Transverse colon (tissue), 4 donors: ENCODE data around the gene SIKE1. TPM values are rescaled to one million over a fixed set of nuclear protein-coding genes. Genes with fewer than 3 reads are reported as not detected.

Experiments used
- DNase-seq: peaks from one replicate; pipeline ENCODE4 v3.0.0-alpha.2; 2019
- H3K27ac ChIP-seq, 4 donors: fragments of 200-600 bp; sonication (generic); 2 replicates each; pipeline ENCODE4 v1.5.1; 2016 to 2018; ENCODE audit warnings: inconsistent platforms in 4 of 4
- H3K27me3 ChIP-seq: fragments of 200-600 bp; sonication (generic); 2 replicates; pipeline ENCODE4 v1.5.1; 2017; ENCODE audit warnings: inconsistent platforms
- H3K36me3 ChIP-seq, 4 donors: fragments of 200-600 bp; sonication (generic); 2 replicates each; pipeline ENCODE4 v1.5.1; 2017 to 2019; ENCODE audit warnings: inconsistent platforms in 4 of 4
- H3K4me1 ChIP-seq, 4 donors: fragments of 200-600 bp; sonication (generic); 2 replicates each; pipeline ENCODE4 v1.5.1; 2017 to 2020; ENCODE audit warnings: inconsistent platforms in 4 of 4
- H3K4me3 ChIP-seq, 4 donors: fragments of 200-600 bp; sonication (generic); 1 replicate in 1 of 4; 2 replicates in 3 of 4; pipeline versions ENCODE4 v1.5.1 to v1.6.1; 2017 to 2019; ENCODE audit warnings: inconsistent platforms in 4 of 4
- H3K9me3 ChIP-seq, 2 donors: fragments of 200-600 bp; sonication (generic); 2 replicates each; pipeline ENCODE4 v1.5.1; 2017 to 2019; ENCODE audit warnings: inconsistent platforms in 2 of 2
- EP300 ChIP-seq: sonication (generic); formaldehyde crosslinking; IDR thresholded peaks from one replicate; pipeline ENCODE4 v1.6.1; 2017; ENCODE audit warnings: antibody characterized with exemption, low read depth
- POLR2A ChIP-seq: fragments of 450-650 bp; IDR thresholded peaks from one replicate; pipeline ENCODE4 v1.6.1; 2016; ENCODE audit warnings: antibody characterized with exemption, mild to moderate bottlenecking, moderate library complexity
- POLR2AphosphoS5 ChIP-seq, 3 donors: sonication (generic); formaldehyde crosslinking; IDR thresholded peaks; one replicate each; pipeline ENCODE4 v1.6.1; 2016; ENCODE audit warnings: antibody characterized with exemption in 3 of 3
- WGBS, 2 donors: methylation state at CpG; one replicate each; pipeline ENCODE4 v1.1.5; 2018; ENCODE audit warnings: low coverage in 1 of 2; 5-methylcytosine and 5-hydroxymethylcytosine counted together
- in situ Hi-C, 4 donors: fragments of 200-750 bp; cut with MboI; loops; one replicate each; pipeline versions ENCODE4 v1.15.0 to v1.15.1; 2017; ENCODE audit warnings: low sequenced_read_pairs in 3 of 4, low pct_ligation_motif_present in 1 of 4, low pct_unique_long_range_greater_than_20kb in 1 of 4
- intact Hi-C: fragments of 100-400 bp; cut with DNase I; formaldehyde crosslinking; loops from one replicate; pipeline ENCODE4 v1.15.1; 2023; ENCODE audit warnings: low total_unique reads
- total RNA-seq, 4 donors: library from RNA; depleted of rRNA; stranded (reverse); fragments of >200 nt; gene quantifications; one replicate each; pipeline ENCODE4 v1.1.0, GENCODE V29; 2016
- TF ChIP-seq, protein P1 (sequence below), 5 experiments: fragments of 200-600 bp in 3 of 5; fragments of 450-650 bp in 2 of 5; sonication (generic) in 3 of 5; IDR thresholded peaks; 1 replicate in 2 of 5; 2 replicates in 3 of 5; pipeline ENCODE4 v1.5.1; 2016 to 2017; ENCODE audit warnings: antibody characterized with exemption in 5 of 5, inconsistent platforms in 3 of 5, mild to moderate bottlenecking in 2 of 5, moderate library complexity in 1 of 5

The SIKE1 gene
- total RNA-seq, 4 donors from 2014 or later: 20.9 to 44.5 (median 35.3) TPM

GRCh38 chr1:114770989-114771388 lies 9.5 kb downstream of the SIKE1 start:
- intact Hi-C loops: no loop called here
- WGBS, 2 donors: 94% methylated on average over 1 of the region's 1 CpG; no CpG with 5 or more reads in 1 of the 2 donors
- no peaks in the 10 kb centered on the region for H3K4me1 ChIP-seq
- no peak for DNase-seq
- no peak overlapping the region for H3K4me3 ChIP-seq
- peaks cover 0 to 17% (median 8%) of the 10 kb centered on the region in 4 donors for H3K36me3 ChIP-seq
- no peak for TF ChIP-seq POLR2A
- TF ChIP-seq, protein P1, sequence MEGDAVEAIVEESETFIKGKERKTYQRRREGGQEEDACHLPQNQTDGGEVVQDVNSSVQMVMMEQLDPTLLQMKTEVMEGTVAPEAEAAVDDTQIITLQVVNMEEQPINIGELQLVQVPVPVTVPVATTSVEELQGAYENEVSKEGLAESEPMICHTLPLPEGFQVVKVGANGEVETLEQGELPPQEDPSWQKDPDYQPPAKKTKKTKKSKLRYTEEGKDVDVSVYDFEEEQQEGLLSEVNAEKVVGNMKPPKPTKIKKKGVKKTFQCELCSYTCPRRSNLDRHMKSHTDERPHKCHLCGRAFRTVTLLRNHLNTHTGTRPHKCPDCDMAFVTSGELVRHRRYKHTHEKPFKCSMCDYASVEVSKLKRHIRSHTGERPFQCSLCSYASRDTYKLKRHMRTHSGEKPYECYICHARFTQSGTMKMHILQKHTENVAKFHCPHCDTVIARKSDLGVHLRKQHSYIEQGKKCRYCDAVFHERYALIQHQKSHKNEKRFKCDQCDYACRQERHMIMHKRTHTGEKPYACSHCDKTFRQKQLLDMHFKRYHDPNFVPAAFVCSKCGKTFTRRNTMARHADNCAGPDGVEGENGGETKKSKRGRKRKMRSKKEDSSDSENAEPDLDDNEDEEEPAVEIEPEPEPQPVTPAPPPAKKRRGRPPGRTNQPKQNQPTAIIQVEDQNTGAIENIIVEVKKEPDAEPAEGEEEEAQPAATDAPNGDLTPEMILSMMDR (IDR thresholded peaks at IDR 0.05): no peak
- no peak for TF ChIP-seq POLR2AphosphoS5 (IDR thresholded peaks at IDR 0.05)
- no peak for TF ChIP-seq EP300
- H3K27ac ChIP-seq: no peak overlapping the region
- in situ Hi-C loops: no loop called here
- no peaks in the 10 kb centered on the region for H3K9me3 ChIP-seq
- H3K27me3 ChIP-seq: no peaks in the 10 kb centered on the region

- no peaks in the 10 kb centered on the region for H3K9me3 ChIP-seq
- 86 to 88% methylated on average over 4 of the region's 4 CpGs for WGBS, 2 donors
Measured at GRCh38 chr1:114764689-114765088, 15.8 kb downstream of the SIKE1 start.

GRCh38 chr1:114758256-114758832 lies 22.1 kb downstream of the SIKE1 start:
- peak overlapping the region; percentile 73 to 99 (median 92) for H3K4me3 ChIP-seq
- TF ChIP-seq POLR2AphosphoS5 (IDR thresholded peaks at IDR 0.05) (peak in 2 of 3 donors; percentile 21 to 31), POLR2A (no peak)
- no peak for DNase-seq
- H3K36me3 ChIP-seq: no peaks in the 10 kb centered on the region
- in situ Hi-C loops: no loop called here
- peaks cover 16 to 46% (median 39%) of the 10 kb centered on the region in 4 donors for H3K4me1 ChIP-seq
- H3K27me3 ChIP-seq: no peaks in the 10 kb centered on the region
- intact Hi-C loops: no loop called here
- H3K27ac ChIP-seq: peak overlapping the region; percentile 95 to 100 (median 99)
- WGBS, 2 donors: 20 to 23% methylated on average over 5 to 6 of the region's 6 CpGs
- H3K9me3 ChIP-seq: no peaks in the 10 kb centered on the region

More at GRCh38 chr1:114764689-114765088, 15.8 kb downstream of the SIKE1 start:
- no peaks in the 10 kb centered on the region for H3K36me3 ChIP-seq
- intact Hi-C loops (no loop called here), in situ Hi-C loops (no loop called here)
- H3K27me3 ChIP-seq: no peaks in the 10 kb centered on the region
- TF ChIP-seq EP300: no peak
- TF ChIP-seq, protein P1 (IDR thresholded peaks at IDR 0.05): no peak
- TF ChIP-seq POLR2AphosphoS5 (IDR thresholded peaks at IDR 0.05): no peak
- no peak for TF ChIP-seq POLR2A
- H3K27ac ChIP-seq: no peak overlapping the region
- H3K4me1 ChIP-seq: no peaks in the 10 kb centered on the region
- H3K4me3 ChIP-seq: no peak overlapping the region
- DNase-seq: no peak

- no peaks in the 10 kb centered on the region for H3K27me3 ChIP-seq
- 0 to 1% methylated on average over 12 to 50 of the region's 50 CpGs for WGBS, 2 donors
- in situ Hi-C loops: no loop called here
- TF ChIP-seq EP300: peak; percentile 24
- TF ChIP-seq POLR2A: peak; percentile 92
- TF ChIP-seq POLR2AphosphoS5 (IDR thresholded peaks at IDR 0.05): peak in 2 of 3 donors; percentile 91
- TF ChIP-seq, protein P1 (IDR thresholded peaks at IDR 0.05): peak; percentile 32 to 69 (median 37)
- peak within 1 kb of the TSS; percentile 95 to 100 (median 99) for H3K27ac ChIP-seq
- intact Hi-C loops: no loop called here
- H3K9me3 ChIP-seq: no peaks in the 10 kb centered on the region
- peaks cover 23 to 53% (median 45%) of the 10 kb centered on the region in 4 donors for H3K4me1 ChIP-seq
- no peaks in the 10 kb centered on the region for H3K36me3 ChIP-seq
- peak; percentile 98 for DNase-seq
- H3K4me3 ChIP-seq: peak within 1 kb of the TSS; percentile 73 to 99 (median 92)
Measured at GRCh38 chr1:114757455-114758255, 22.8 kb downstream of the SIKE1 start, which contains the start of gene CSDE1. CSDE1 (minus strand) TSS chr1:114757984; CDS start chr1:114739890, 18,094 bp downstream.
